VCaP (cell line): ENCODE measurements around the gene FAM229B.

Source experiments
- H3K27ac ChIP-seq: fragments of 450-650 bp; 2 replicates; pipeline ENCODE4 v1.5.1; 2017
- TF ChIP-seq, protein P1 (sequence below): fragments of 450-650 bp; conservative IDR thresholded peaks from 2 replicates; pipeline ENCODE4 v1.5.1; 2017; ENCODE audit warnings: mild to moderate bottlenecking, moderate library complexity

FAM229B gene

DNA sequence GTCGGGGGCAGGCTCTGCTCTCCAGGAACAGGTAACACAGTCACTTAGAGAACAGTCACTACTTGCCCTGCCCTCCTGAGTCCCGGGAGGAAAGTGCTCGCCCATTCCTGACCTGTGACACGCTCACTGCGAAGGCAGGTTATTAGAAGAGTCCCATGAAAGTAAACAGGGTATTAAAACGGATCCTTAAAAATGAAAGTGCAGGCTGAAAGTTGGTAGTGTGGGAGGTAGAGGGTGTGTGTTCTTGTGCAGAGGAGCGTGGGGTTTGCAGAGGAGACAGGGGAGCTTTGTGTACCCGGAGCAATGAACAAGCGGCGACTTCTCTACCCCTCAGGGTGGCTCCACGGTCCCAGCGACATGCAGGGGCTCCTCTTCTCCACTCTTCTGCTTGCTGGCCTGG lies 33.4 kb upstream of the FAM229B start, which contains the start of gene CCN6:
Gene CCN6, plus strand, starts transcription at position 104 of the 400 bp plus-strand sequence. Its CDS starts 254 bp downstream, at position 358.
- H3K27ac ChIP-seq, result no peak within 1 kb of the TSS
- TF ChIP-seq, protein P1, sequence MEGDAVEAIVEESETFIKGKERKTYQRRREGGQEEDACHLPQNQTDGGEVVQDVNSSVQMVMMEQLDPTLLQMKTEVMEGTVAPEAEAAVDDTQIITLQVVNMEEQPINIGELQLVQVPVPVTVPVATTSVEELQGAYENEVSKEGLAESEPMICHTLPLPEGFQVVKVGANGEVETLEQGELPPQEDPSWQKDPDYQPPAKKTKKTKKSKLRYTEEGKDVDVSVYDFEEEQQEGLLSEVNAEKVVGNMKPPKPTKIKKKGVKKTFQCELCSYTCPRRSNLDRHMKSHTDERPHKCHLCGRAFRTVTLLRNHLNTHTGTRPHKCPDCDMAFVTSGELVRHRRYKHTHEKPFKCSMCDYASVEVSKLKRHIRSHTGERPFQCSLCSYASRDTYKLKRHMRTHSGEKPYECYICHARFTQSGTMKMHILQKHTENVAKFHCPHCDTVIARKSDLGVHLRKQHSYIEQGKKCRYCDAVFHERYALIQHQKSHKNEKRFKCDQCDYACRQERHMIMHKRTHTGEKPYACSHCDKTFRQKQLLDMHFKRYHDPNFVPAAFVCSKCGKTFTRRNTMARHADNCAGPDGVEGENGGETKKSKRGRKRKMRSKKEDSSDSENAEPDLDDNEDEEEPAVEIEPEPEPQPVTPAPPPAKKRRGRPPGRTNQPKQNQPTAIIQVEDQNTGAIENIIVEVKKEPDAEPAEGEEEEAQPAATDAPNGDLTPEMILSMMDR, result no peak

DNA sequence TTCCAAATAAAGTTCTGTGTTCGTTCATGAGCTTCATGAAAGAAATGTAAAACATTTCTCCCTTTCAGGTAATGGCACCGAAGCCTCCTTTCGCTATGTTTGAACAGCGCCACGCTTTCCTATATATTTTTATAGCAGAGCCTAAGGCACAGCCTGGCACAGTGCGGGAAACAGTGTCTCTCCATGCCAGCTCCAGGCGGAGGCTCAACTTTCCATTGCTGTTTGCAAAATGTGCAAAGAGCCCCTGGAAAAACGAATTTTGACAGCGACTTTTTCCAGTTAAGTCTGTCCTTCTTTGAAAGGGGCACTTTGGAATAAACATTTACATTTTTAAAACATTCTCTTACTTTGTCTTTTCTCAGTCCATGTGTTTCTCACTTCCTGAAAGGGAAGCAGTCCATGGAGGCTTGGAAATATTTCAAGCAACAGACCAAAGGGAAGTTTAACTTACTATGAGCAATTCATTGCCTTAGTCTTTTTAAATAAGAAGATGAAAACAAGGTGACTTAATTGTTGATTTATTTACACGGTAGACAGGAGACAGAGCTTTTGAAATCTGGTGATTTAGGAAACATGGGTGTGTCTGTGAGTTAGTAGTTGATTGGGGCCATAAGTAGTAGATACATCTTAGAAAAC lies 32.7 kb upstream of the FAM229B start:
- no peak overlapping the region for H3K27ac ChIP-seq
- TF ChIP-seq, protein P1, result no peak

DNA sequence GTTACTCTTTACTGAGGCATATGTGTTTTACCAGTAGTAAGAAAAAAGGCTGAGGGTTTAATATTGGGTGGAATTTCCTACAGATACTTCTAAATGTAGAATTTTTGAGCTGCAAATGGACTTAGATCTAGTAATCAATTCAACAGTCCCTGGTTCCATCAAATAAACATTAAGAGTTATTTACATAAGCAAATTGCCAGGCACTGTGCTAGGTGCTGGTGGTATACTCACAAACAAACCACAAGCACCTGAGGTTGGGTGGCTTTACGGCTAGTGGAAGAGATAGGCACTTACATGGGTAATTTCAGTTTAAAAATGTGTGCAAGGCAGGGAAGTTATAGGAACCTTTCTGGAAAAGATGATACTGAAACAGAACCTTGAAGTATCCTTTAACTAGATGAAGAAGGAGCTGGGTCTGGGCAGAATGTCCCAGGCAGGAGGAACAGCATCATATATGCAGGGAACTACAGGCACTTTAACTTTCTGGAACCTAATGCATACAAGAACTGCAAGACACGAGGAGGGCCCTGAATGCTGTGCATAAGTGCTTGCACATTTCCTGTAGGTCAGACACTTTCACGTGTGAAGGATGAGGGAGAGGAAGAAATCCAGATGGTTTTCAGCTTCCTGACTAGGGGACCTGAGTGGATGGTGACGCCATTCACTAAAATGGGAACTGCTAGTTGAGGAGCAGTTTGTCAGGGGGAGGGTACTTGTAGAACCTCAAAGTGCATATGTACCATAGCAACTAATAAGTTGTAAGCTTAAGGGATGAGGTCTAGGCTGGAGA lies 29.0 kb upstream of the FAM229B start:
- TF ChIP-seq, protein P1, result no peak
- H3K27ac ChIP-seq, result no peak overlapping the region

DNA sequence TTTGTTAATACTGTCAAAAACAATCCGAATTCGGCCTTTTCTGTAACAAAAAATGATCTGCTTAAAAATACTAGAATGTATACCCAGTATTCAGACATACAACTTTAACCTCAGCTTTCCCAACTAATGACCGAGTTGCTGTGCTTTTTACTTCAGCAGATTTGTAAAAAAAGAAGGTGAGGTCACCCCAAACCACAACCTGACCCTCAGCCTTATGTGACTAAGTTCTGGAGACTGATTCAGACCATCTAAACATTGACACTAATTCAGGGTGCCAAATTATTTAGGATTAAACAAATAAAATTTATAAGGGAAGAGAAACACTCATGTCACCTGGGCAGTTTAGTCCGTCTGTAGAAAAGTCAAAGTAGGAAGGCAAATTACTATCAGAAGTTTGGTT lies 25.8 kb upstream of the FAM229B start:
- TF ChIP-seq, protein P1, result no peak
- no peak overlapping the region for H3K27ac ChIP-seq

DNA sequence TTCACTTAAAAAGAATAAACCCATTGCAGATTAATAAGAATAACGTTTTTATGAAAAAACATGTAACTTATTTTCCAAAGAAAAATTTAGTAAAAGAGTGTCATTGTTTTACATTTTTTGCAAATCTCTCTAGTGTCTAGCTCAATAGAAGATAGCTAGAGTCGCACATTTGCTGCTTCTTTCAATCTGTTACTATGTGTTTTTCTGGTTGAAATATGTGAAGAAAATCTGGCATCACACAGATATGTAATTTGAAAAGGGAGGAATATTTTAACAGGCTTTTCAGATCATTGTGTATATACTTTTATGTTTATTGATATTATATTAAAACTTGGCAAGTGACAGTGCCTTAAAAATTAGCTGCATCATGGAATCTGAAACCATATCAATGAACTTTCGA lies 24.4 kb upstream of the FAM229B start:
- H3K27ac ChIP-seq, result no peak overlapping the region
- TF ChIP-seq, protein P1, result no peak

DNA sequence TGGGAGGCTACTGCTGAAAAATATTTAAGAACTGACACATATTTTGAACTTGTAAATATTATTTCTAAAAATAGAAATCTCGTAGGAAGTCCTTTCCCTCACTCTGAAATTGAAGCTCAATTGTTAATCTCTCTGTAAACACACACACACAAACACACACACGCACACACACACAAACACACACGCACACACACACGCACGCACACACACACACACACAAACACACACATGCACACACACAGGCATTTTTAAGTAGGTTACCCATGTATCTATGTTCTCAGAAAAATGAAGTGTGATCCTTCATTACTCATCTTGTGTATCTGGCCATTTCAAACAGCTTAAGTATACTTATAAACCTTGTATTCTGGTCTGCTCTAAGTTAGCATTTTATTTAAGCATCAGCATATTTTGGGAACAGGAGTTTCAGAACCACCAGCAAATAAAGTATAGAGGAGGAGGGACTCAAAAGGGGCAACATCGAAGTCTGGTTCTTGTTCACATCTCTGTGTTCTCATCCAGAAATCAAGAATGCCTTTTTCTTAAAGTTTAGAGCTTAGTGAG lies 21.9 kb upstream of the FAM229B start:
- no peak overlapping the region for H3K27ac ChIP-seq
- TF ChIP-seq, protein P1, result no peak

DNA sequence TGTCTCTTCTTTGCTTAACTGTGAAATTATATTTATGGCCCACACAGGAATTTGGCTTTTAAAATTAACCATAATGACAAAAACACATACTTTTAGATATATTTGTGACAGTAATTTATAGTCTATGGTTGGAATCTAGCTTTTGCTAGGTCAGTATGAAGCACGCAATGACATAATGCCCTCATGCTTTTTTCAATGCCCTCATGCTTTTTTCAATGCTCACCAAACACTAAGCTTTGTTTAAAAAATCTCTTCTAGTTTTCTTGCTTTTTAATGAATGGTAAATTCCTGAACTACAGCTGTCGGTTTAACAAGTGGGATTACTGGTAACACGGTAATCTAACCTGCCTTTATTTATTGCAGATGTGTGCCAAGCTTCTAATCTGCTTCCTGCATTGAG lies 20.8 kb upstream of the FAM229B start:
- TF ChIP-seq, protein P1, result no peak
- no peak overlapping the region for H3K27ac ChIP-seq
